ENCODE data around the gene NAPEPLD.
"Not testable (repeated sequence)": the region's sequence is repeated elsewhere in the genome, so short reads cannot be mapped to it uniquely, and the experiment has no call there.

Gene NAPEPLD

DNA sequence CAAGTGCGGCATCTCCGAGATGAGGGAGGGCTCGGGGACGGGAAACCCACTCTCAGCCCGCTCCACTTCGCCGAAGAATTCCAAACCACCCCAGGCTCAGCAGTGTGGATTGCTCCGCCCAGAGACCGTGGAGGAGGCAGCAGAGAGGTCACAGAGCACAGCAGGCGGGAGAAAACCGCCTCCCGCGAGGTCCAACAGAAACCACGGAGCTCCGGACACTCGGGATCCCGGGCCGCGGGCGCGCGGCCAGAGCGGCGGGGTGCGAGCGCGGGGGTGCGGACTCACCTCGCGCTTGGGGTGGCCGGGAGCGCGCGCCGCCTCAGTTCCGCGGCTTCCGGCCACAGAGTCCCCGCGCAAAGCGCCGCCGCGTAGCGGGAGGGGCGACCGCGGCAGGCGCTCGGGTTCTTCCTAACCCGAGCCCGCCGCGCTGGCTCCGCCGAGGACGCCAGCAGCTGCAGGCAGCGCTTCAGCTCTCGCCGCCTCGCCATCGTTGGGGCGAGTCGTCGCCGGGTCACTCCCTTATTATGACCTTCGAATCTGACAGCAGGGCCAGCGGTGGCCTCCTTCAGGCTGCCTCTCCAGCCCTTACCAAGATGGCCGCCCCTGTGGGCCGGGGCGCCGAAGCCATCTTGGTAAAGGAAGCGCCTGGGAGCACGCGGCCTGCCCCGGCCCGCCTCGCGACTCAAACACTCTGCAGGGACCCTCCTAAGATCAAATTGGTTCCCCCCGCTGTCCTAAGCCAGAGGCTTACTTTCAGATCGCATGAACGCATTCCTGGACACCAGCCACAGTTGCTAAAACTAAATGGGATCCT lies at the start of gene NAPEPLD:
Gene NAPEPLD (minus strand): TSS at position 106 of the 814 bp plus-strand sequence. CDS start 20,323 bp downstream, outside the sequence.
- peak; percentile 67 for DNase-seq

DNA sequence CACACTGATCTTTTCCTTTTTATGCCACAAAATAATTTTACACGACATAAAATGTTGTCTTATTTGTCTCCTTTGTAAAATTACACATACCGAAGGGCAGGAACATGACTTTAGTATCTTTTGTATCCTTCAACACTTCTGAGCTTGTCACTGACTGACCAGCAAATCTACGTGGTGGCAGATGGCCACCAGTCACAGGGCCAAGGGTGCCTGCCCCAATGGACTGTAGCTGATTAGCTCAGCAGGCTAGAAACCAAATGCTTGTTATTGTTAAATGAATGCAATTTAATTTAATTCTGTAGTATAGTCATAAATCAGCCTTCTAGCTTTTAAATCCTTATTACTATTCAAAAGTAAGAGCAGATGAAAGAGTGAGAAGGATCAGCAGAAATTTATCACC lies 49.2 kb upstream of the NAPEPLD start:
- not testable (repeated sequence) for DNase-seq

DNA sequence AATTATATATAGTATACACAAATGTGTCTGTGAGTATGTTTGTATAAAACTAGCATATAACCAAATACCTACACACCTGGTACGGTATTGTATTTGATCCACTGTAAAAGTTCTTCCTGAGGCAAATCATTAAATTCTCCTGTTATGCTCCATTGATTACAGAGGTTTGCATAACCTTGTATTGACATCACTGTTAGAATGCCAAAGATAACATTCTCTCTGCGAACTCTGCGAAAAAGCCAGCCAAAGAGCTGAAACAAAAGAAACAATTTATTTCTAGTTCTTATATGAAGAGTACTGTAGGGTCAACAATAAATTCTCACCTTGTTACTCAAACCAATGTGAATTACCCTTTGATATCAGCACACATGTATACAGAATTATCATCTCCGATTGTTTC lies 46.5 kb upstream of the NAPEPLD start:
- not testable (repeated sequence) for DNase-seq

DNA sequence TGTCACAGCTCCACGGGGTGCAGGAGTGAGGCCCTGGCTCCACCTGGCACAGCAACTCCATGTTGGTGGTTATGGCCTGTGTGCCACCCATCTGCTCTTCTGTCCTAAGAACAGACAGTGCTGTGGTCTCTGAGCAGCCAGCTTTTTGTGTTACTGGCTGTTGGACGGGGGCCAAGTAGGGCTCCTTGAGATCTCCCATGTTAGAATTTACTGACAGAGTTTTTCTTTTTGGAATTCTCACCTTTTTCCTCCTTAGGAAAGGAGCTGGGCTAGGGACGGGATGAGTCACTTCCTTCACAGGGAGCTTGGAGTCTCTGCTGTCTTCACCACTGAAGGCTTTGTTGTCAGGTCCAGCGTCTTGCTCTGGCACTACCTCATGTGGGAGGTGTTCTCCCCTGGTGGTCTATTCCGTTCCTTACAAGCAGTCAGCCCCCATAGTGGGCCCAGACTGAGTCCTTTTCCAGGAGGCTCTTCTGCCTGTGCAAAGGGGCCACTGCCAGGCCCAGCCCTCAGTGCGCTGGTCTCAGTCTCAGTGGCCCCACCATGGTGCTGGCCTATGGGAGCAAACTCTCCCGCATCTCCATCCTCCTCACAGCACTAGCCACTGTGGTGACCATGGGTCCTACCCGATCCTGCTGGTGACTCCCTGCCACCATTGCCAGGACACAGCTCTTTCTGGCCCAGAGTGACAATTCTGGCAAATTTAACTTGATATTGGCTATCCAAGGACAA lies 23.7 kb upstream of the NAPEPLD start:
- DNase-seq: not testable (repeated sequence)

DNA sequence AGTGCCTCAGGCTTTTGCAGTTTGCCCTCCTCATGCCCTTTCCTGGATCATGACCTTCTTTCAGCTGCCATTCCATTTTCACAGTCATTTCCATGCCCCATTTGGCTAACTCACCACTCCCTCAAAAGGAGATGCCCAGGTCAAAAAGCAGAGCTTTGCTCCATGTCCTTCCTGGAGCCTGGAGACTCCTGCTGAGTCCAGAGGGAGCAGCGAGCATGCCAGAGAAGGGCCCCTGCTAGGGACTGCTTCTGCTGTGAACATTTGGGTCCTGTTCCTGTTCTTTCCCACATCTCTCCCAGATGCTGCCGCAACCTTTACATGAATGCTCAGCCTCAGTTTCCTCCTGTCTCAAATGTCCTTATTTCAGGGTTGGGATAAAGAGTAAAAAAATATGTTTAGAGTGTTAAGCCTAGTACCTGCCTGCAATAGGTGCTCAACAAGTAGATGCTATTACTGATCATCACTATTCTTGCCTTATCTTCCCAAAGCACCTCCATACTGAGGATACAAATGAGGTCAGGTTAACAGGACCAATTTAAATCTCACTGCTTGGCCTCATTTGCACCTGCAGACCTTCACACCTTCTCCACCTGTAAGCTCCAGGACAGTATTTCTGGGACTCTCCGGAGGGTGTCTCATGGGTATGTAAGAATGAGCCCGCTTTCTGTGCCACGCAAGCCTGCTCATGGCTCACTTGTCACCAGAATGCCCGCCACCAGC lies 23.0 kb upstream of the NAPEPLD start:
- DNase-seq: not testable (repeated sequence)

DNA sequence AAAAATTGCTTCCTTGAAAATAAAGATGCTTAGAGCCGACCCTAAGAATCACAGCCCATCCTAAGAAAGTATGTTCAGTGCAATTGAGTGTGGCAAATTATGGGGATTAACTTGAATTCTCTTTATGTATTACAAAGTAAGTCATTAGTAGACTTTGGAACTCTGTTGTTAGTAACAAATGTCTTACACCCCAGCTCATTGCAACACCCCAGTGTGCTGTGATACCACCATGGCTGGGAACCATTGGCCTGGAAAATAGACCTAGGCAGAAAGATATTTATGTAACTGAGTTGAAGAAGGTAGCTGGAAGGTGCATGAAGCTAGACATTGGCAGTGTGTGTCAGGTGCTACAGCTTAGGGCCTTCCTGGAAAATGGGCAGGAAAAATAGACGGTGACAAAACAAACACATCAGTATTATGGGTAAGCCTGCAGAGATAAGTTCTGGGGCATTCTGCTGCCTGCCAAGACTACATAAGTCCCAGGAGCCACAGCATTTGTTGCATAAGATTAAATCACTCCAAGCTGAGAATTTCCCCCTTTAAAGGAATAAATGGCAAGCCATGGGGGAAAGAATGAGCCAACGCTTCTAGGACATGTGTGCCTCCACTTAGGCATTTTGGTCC lies 18.1 kb upstream of the NAPEPLD start:
- not testable (repeated sequence) for DNase-seq

DNA sequence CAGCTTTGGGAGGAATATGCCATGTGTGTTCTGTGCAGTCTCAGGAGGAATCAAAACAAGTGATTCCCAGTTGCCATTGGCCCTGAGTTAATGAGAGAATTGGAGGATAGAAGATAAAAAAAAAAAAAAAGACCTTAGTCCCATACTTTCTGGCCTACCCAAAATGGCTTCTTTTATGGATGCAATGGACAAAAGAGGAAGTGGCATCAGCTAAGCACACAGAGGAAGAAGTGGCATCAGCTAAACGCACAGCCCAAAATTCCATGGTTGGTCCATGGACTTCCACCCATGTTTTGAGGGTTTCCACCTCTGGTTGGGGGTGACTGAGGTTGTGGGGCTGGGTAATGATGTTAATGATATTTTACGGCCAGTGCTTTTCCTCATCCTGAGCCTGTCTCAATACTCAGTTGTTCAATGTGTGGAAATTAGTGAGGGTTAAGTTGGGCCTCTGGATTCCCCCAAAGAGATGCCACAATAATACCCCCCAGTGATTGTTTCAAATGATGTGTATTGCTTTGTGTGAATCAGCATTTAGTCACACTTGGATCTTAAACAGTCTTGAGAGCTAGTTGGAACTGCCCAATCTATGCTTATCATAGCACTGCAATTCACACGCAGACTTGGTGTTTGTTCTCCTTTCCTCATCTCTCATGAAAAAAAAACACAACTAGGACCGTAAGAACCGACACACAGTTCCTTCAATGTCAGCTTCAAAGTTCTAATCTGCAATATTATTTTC lies 14.4 kb upstream of the NAPEPLD start:
- not testable (repeated sequence) for DNase-seq

DNA sequence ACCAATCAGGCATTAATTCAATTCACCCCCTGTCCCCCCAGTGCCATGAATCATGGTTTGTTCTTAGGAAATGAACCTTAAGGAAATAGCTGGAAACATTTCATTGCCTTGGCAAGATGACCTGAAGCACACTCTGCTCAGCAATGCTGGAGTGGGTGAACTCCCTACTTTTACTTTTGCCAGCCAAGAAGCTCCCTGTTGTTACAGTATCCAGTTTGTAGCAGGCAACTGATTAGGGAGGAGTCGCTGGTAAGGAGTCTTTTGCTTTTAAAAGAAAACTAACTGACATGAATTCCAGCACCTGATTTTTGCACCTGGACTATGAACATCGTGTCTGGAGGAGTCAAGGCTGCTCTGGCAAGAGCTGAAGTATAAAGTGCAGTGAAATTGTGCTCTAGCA lies 13.7 kb upstream of the NAPEPLD start:
- DNase-seq: peak; percentile 66

DNA sequence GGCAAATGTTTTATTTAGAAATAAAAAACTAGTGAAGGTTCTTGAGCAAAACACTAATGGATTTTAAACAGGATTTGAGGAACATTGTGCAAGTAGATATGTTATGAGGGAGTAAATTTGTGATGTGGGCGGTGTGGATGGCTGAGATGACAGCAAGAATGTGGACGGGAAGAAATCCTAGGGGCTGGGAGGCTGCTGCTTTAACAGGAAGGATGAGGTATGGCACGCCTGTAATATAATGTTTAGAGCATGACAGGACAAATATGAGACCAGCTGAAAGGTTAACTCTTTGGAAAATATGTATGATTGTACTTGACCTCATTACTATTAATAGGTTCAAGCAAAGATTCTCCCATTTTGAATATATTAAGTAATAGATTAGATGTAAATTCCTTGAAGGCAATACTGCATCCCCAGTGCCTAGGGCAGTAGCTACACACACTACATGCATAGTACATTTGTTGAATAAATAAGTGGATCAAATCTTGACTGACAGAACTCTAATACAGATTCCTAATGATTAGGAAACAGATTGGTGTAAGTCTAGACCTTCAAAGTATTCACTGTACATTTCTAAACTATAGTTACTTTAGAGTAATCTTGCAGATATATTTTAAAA lies 13.2 kb upstream of the NAPEPLD start:
- peak; percentile 63 for DNase-seq

DNA sequence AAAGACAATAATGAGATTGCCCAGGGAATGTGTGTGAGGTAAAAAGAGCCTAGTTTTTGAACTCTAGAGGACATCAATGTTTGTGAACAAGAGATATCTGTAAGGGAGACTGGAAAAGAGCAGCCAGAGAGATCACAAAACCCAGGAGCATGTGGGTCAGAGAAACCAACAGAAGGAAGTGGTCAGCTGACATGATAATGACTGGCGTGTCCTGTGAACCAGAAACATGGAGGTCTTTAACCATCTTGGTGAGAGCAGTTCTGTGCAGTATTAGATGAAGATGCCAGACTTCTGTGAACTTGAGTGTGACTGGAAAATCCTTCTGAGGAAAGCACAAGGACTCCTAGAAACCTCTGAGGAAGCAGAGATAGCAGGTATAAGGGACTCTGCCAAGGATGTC lies 10.2 kb upstream of the NAPEPLD start:
- not testable (repeated sequence) for DNase-seq

DNA sequence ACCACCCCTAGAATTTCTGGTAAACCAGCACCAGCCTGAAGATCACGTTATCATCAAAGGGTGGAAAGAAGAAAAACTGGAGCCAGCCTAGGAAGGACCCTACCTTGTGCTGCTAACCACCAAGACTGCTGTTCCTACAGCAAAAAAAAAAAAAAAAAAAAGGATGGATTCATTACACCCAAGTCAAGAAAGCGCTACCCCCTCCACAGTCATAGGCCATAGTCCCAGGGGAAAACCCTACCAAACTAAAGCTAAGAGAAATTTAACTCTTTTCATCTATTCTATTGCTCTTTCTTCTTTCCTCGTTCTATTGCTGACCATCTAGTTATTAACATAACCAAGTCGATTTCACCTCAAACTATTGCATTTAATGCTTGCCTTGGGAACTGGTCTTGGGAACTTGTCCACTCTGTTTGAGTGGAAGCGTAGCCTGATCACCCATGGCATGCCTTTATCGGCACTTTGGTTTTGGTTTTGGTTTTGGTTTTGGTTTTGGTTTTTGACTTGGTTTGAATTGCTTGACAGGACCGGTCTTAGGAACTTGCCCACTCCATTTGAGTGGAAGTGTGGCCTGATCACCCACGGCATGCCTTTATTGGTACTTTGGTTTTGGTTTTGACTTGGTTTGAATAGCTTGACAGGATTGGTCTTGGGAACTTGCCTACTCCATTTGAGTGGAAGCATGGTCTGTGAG lies 6.6 kb upstream of the NAPEPLD start:
- not testable (repeated sequence) for DNase-seq

DNA sequence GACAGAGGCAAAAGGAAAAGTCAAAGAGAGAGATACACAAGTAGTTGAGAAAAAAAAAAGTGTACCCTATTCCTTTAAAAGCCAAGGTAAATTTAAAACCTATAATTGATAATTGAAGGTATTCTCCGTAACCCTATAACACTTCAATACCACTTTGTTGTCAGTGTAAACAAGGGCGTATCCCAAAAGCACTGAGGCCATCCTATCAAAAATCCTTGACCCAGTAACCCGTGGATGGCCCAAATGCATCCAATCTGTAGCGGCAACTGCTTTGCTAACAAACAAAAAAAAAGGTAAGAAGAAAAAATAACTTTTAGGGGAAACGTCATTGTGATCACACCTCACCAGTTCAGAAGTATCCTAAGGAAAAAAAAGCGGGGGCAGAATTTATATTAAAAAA lies 5.1 kb upstream of the NAPEPLD start:
- DNase-seq: no peak

DNA sequence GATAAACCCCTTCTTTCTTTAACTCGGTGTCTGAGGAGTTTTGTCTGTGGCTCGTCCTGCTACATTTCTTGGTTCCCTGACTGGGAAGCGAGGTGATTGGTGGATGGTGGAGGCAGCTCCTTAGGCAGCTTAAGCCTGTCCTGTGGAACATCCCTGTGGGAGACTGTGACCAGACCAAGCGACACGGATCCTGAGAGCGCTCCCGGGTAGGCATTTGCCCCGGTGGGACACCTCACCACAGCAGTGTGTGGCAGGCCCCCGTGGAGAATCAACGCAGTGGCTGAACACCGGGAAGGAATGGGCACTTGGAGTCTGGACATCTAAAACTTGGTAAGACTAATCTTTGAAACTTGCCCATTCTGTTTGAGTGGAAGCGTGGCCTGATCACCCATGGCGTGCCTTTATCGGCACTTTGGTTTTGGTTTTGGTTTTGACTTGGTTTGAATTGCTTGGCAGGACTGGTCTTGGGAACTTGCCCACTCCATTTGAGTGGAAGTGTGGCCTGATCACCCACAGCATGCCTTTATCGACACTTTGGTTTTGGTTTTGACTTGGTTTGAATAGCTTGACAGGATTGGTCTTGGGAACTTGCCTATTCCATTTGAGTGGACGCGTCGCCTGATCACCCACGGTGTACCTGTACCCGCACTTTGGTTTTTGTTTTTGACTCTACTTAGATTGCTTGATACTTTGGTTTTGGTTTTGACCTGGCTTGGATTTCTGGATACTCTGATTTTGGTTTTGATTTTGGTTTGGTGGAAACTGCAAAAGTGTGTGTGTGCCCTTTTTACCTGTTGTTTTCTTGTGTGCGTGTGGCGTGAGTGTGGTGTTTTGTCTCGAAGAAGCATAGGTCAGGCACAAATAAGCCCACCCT lies 4.1 kb upstream of the NAPEPLD start:
- not testable (repeated sequence) for DNase-seq

DNA sequence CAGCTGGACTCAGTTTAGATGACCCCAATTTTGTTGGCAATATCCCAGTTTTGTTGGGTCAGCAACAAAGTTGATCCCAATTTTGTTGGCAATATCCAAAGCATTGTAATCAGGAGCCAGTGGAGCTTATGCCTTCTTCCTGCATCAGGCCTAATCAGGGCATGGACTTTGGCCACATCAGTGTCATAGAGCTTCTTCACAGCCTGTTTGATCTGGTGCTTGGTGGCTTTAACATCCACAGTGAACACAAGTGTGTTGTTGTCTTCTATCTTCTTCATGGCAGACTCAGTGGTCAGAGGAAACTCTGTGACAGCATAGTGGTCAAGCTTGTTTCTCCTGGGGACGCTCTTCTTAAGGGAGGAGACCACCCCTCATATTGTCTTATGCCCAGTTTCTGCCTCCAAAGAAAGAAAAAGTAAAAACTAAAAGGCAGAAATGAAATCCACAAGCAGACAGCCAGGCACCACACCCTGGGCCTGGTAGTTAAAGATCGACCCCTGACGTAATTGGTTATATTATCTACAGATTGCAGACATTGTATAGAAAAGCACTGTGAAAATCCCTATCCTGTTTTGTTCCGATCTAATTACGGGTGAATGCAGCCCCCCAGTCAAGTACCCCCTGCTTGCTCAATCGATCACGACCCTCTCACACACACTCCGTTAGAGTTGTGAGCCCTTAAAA lies 3.2 kb upstream of the NAPEPLD start:
- not testable (repeated sequence) for DNase-seq

DNA sequence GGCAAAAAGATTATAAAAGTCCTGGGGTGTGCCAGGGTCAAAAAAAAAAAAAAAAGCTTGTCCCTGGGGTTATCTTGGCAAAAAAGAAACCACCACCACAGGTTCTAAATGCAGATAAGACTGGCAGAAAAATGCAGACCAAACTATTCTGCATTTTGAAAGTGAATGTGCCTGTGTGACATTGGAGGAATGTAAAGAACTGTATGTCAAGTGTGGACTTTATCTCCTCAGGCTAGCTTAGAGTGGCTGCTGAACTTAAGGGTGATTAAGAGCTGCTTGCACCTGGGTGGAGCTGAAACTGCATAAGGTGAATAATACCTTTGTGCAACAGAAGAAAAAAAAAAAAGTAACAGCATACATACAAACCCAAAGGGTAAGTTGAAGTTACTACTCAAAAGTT lies 1.3 kb upstream of the NAPEPLD start:
- DNase-seq: no peak

DNA sequence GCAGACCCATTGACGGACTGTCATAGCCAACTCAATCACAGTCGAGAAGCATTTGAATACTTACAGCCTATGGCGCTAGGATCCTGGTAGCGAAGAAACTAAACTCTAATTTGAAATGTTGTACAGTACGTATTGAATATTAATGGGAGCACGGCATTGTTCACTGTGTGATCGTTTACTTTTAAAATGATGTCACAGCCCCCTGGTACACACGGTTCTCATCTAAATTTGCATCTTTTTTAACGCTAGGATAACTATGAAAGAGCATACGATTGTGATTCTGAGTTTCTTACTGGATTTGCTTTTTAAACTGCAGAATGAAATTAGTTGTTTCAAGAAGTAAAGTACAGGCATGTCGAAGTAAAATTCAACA lies 895 bp upstream of the NAPEPLD start:
- no peak for DNase-seq

DNA sequence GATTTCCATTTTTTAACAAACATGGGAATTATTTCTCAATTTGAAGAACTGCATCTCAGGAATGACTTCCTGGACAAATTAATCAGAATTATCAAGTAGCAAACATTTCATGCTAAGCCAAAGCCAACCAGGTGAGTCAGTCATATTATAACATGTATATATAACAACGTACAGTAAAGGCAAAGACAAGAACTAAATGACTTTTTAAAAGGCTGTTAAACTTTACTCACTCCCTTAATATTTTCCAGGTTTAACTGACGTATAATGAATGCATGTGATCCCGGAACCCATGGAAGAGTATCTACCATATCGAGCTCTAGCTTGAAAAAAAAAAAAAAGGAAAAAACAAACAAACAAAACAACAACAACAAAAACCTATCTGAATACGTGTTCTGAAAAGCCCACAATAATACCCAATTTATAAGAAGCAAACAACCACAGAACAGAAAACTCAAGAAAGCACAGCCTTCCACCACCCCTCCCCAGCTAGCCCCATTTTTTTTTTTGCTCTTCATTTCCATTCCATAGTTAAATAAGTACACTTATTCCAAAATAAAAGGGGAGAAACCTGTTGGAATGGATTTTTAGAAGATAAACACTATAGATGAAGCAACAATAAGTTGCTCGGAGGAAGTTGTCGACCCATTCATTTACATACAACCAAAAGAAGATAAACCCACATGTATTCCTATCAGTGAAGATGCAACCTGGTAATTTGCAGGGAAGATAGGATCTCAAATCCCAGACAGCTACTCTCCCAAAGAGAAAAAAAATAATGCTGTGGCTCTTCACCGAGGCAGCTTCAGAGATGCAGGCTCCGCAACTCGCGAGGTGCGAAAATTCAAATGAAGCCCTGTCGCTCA lies 537 bp downstream of the NAPEPLD start:
- DNase-seq: no peak

DNA sequence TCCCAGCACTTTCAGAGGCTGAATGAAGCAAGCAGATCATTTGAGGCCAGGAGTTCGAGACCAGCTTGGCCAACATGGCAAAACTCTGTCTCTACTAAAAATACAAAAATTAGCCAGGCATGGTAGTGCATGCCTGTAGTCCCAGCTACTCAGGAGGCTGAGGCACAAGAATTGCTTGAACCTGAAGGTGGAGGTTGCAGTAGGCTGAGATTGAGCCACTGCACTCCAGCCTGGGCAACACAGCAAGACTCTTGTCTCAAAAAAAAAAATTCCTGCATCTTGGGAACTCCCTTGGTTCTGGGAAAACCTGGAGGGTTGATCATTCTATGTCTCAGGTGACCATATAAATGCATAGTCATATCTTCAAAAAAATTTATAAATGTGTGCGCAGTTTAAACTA lies 4.1 kb downstream of the NAPEPLD start:
- not testable (repeated sequence) for DNase-seq

DNA sequence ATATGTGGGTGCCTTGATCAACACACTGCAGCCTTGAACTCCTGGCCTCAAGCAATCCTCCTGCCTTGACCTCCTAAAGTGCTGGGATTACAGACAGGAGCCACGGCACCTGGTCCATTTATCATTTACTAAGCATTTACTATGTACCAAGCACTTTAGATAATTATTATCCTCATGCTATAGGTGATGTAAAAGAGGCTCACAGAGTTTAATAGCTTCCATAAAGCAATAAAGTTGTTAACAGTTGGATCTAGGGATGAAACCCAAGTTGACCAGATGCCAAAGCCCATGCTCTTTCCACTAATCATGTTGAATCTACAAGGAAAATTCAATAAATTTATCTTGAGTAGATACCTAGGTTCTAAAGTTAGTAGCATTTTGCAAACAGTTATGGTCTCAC lies 5.0 kb downstream of the NAPEPLD start:
- no peak for DNase-seq

All from NCI-H226 (cell line).